HepG2 (cell line): ENCODE results near the gene TIGAR. TPM values are rescaled to one million over a fixed set of nuclear protein-coding genes. Genes with fewer than 3 reads are reported as not detected.

Experiments used
- ATAC-seq: fragments of 200-7000 bp; cut with Tn5 transposase; 3 replicates; pipeline ENCODE4 v1.9.1; 2020; ENCODE audit warnings: mild to moderate bottlenecking, moderate library complexity
- BruUV-seq: library from RNA; stranded (reverse); fragments of 400-500 nt; replicated peaks from 2 replicates; lab custom pipeline; 2021; lab: Mats Ljungman, UMichigan
- CTCF ChIA-PET: fragments of 300-600 bp; formaldehyde crosslinking; extraction: SDS; loops from one replicate; lab custom pipeline; 2021; ENCODE audit warnings: low total read pairs, inconsistent platforms, low intra/inter-chr PET ratio; lab: Yijun Ruan, JAX
- POLR2A ChIA-PET: fragments of 350-600 bp; sonication (Branson Sonifier 250); formaldehyde crosslinking; loops from one replicate; lab custom pipeline; 2020; ENCODE audit warnings: antibody characterized with exemption, inconsistent platforms; lab: Yijun Ruan, JAX
- DNase-seq: peaks from one replicate; pipeline ENCODE4 v3.0.0-alpha.2; 2015; ENCODE audit warnings: low spot score
- FAIRE-seq: peaks from 3 replicates; lab custom pipeline; 2011; peaks lifted over from hg19 to GRCh38; lab: Jason Lieb, UNC
- H2AFZ ChIP-seq: one replicate; pipeline ENCODE4 v1.6.1; 2011; ENCODE audit warnings: low read length, inconsistent platforms
- H3K27ac ChIP-seq: fragments of 300-600 bp; 3 replicates; pipeline ENCODE4 v1.8.0; 2011; ENCODE audit warnings: mixed run types, mild to moderate bottlenecking, mixed read lengths, low read length, inconsistent platforms; ENCODE audit not compliant: insufficient read depth; ENCODE audit errors: extremely low read length
- H3K27me3 ChIP-seq, 2 experiments: fragments of 200-600 bp in 1 of 2; 2 replicates in 1 of 2; 3 replicates in 1 of 2; pipeline versions ENCODE4 v1.6.0 to v1.8.0; 2011; ENCODE audit warnings: low read length in 2 of 2, mild to moderate bottlenecking in 2 of 2, moderate library complexity in 2 of 2, inconsistent platforms in 1 of 2; ENCODE audit not compliant: insufficient read depth in 2 of 2, control insufficient read depth in 1 of 2
- H3K36me3 ChIP-seq, 2 experiments: fragments of 200-600 bp in 1 of 2; replicated peaks in 1 of 2; 2 replicates in 1 of 2; 3 replicates in 1 of 2; pipeline versions ENCODE4 v1.5.1 to v1.8.0; 2011; ENCODE audit warnings: low read length in 2 of 2, inconsistent platforms in 1 of 2; ENCODE audit not compliant: insufficient read depth in 2 of 2, control insufficient read depth in 1 of 2
- H3K4me1 ChIP-seq: 2 replicates; pipeline ENCODE4 v1.5.1; 2012; ENCODE audit warnings: low read length, inconsistent platforms; ENCODE audit not compliant: insufficient read depth
- H3K4me2 ChIP-seq: 2 replicates; pipeline ENCODE4 v1.6.0; 2011; ENCODE audit warnings: low read depth, low read length, inconsistent platforms
- H3K4me3 ChIP-seq, 3 experiments: fragments of 200-600 bp in 1 of 3; sonication (generic), shearing (Covaris generic) in 1 of 3; replicated peaks in 1 of 3; 2 replicates each; pipeline ENCODE4 v1.5.1; 2011 to 2016; ENCODE audit warnings: low read length in 3 of 3, inconsistent platforms in 2 of 3, low read depth in 2 of 3, mild to moderate bottlenecking in 2 of 3, control low read depth in 1 of 3, mixed read lengths in 1 of 3; ENCODE audit not compliant: insufficient read depth in 1 of 3
- H3K79me2 ChIP-seq: one replicate; pipeline ENCODE4 v1.6.1; 2011; ENCODE audit warnings: low read length, inconsistent platforms; ENCODE audit not compliant: insufficient read depth
- H3K9ac ChIP-seq: 2 replicates; pipeline ENCODE4 v1.6.0; 2011; ENCODE audit warnings: mild to moderate bottlenecking, low read depth, low read length, inconsistent platforms; ENCODE audit not compliant: insufficient read depth
- H3K9me3 ChIP-seq: 2 replicates; pipeline ENCODE4 v1.5.1; 2012; ENCODE audit warnings: mild to moderate bottlenecking, low read length
- H4K20me1 ChIP-seq: 2 replicates; pipeline ENCODE4 v1.6.0; 2011; ENCODE audit warnings: inconsistent platforms, mild to moderate bottlenecking, low read length, moderate library complexity; ENCODE audit not compliant: insufficient read depth
- ADNP ChIP-seq: sonication (generic); formaldehyde crosslinking; IDR thresholded peaks from 2 replicates; pipeline ENCODE4 v1.4.0; 2020; ENCODE audit warnings: missing genetic modification reagents
- AHR ChIP-seq: IDR thresholded peaks from 2 replicates; pipeline ENCODE4 v1.6.1; 2018; ENCODE audit warnings: missing genetic modification reagents, missing compliant biosample characterization
- KAT2B ChIP-seq: fragments of 150-350 bp; IDR thresholded peaks from 2 replicates; pipeline ENCODE4 v1.6.1; 2014; ENCODE audit warnings: low read depth, low read length, borderline replicate concordance
- MXD4 ChIP-seq: IDR thresholded peaks from 2 replicates; pipeline ENCODE4 v1.6.1; 2016; ENCODE audit warnings: mild to moderate bottlenecking, missing biosample characterization, missing genetic modification reagents
- NFATC3 ChIP-seq: sonication (generic); formaldehyde crosslinking; IDR thresholded peaks from 2 replicates; pipeline ENCODE4 v1.5.1; 2020; ENCODE audit warnings: mild to moderate bottlenecking, missing genetic modification reagents
- RFX3 ChIP-seq: IDR thresholded peaks from 2 replicates; pipeline ENCODE4 v1.6.1; 2016; ENCODE audit warnings: missing biosample characterization, missing genetic modification reagents
- RNF2 ChIP-seq: fragments of 450-650 bp; conservative IDR thresholded peaks from 2 replicates; pipeline ENCODE4 v1.6.1; 2016; ENCODE audit warnings: low read depth
- SIN3A ChIP-seq: IDR thresholded peaks from 2 replicates; pipeline ENCODE4 v1.6.1; 2011; ENCODE audit warnings: low read depth, mild to moderate bottlenecking, control low read depth, low read length, borderline replicate concordance
- ZNF781 ChIP-seq: sonication (generic); formaldehyde crosslinking; IDR thresholded peaks from 2 replicates; pipeline ENCODE4 v1.5.1; 2020; ENCODE audit warnings: borderline replicate concordance, mild to moderate bottlenecking, missing genetic modification reagents; ENCODE audit errors: not compliant biosample characterization
- WGBS: methylation state at CpG from one replicate; pipeline ENCODE4 v1.1.6; 2017; ENCODE audit warnings: low lambda C conversion rate; 5-methylcytosine and 5-hydroxymethylcytosine counted together
- in situ Hi-C: cut with HindIII; loops from 2 replicates; pipeline ENCODE4 v1.10.0; 2017; ENCODE audit warnings: low pct_unique_long_range_greater_than_20kb; ENCODE audit not compliant: extremely low pct_ligation_motif_present
- intact Hi-C: fragments of 100-400 bp; cut with micrococcal nuclease; formaldehyde crosslinking; loops from one replicate; pipeline ENCODE4 v1.10.0; 2022; ENCODE audit not compliant: unreplicated experiment
- polyA plus RNA-seq, 8 experiments: library from polyadenylated mRNA; depleted of rRNA in 3 of 8; stranded (reverse) in 7 of 8; unstranded in 1 of 8; fragments of >200 nt; fragmentation: Illumina TruSeq in 4 of 8; extraction: Trizol in 4 of 8; gene quantifications; 2 replicates each; pipeline versions ENCODE4 v1.2.1 to v1.2.3, GENCODE V29; 2011 to 2016; ENCODE audit warnings: low read depth in 4 of 8, missing spikeins in 1 of 8, mixed read lengths in 1 of 8; ENCODE audit not compliant: insufficient read depth in 1 of 8
- total RNA-seq, 5 experiments: library from RNA; depleted of rRNA; stranded (reverse); fragments of >200 nt; fragmentation: Illumina TruSeq; extraction: Trizol; gene quantifications; 2 replicates each; pipeline ENCODE4 v1.2.3, GENCODE V29; 2016; ENCODE audit warnings: low read depth in 1 of 5
- TF ChIP-seq, protein P1 (sequence below): sonication (generic); formaldehyde crosslinking; IDR thresholded peaks from 2 replicates; pipeline ENCODE4 v1.8.0; 2022; ENCODE audit warnings: mild to moderate bottlenecking, missing genetic modification reagents
- TF ChIP-seq, protein P2 (sequence below): sonication (generic); formaldehyde crosslinking; IDR thresholded peaks from 2 replicates; pipeline ENCODE4 v1.4.0; 2020; ENCODE audit warnings: missing genetic modification reagents
- TF ChIP-seq, protein P3 (sequence below): sonication (generic); formaldehyde crosslinking; IDR thresholded peaks from 2 replicates; pipeline ENCODE4 v1.9.0; 2021; ENCODE audit warnings: missing genetic modification reagents, mild to moderate bottlenecking, borderline replicate concordance
- TF ChIP-seq, protein P4 (sequence below): sonication (generic); formaldehyde crosslinking; IDR thresholded peaks from 2 replicates; pipeline ENCODE4 v1.4.0; 2020; ENCODE audit warnings: missing genetic modification reagents

The TIGAR gene
- total and polyA plus RNA-seq, 2 of the 13 experiments (the other 11 are each of a cell fraction or from before 2014, with no cell fraction given): 2.6 to 21.8 TPM

DNA sequence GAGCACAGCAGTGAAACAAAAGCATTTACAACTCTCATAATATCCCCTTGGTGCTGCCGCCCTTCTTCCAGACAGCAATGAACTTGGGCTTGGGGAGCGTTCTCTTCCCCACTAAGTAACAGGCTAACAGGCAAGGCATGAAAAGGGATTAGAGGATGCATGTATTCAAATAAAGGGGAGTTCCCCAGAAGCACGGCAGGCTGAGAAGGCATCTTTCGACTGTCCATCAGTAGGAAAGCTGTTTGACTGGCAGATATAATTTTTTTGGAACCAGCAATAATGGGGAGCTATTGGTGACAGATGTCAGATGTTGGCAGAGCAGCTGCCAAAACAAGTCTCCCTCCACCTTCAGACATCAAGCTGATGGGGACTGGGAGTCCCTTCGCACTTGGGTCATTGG, 9.2 kb upstream of the TIGAR start (continued):
- TF ChIP-seq ZNF781 (CRISPR knock-in tag): no peak
- TF ChIP-seq RNF2: no peak
- TF ChIP-seq, protein P1, sequence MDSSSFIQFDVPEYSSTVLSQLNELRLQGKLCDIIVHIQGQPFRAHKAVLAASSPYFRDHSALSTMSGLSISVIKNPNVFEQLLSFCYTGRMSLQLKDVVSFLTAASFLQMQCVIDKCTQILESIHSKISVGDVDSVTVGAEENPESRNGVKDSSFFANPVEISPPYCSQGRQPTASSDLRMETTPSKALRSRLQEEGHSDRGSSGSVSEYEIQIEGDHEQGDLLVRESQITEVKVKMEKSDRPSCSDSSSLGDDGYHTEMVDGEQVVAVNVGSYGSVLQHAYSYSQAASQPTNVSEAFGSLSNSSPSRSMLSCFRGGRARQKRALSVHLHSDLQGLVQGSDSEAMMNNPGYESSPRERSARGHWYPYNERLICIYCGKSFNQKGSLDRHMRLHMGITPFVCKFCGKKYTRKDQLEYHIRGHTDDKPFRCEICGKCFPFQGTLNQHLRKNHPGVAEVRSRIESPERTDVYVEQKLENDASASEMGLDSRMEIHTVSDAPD (CRISPR knock-in tag): no peak
- no peak for TF ChIP-seq AHR (CRISPR knock-in tag)
- TF ChIP-seq, protein P2, sequence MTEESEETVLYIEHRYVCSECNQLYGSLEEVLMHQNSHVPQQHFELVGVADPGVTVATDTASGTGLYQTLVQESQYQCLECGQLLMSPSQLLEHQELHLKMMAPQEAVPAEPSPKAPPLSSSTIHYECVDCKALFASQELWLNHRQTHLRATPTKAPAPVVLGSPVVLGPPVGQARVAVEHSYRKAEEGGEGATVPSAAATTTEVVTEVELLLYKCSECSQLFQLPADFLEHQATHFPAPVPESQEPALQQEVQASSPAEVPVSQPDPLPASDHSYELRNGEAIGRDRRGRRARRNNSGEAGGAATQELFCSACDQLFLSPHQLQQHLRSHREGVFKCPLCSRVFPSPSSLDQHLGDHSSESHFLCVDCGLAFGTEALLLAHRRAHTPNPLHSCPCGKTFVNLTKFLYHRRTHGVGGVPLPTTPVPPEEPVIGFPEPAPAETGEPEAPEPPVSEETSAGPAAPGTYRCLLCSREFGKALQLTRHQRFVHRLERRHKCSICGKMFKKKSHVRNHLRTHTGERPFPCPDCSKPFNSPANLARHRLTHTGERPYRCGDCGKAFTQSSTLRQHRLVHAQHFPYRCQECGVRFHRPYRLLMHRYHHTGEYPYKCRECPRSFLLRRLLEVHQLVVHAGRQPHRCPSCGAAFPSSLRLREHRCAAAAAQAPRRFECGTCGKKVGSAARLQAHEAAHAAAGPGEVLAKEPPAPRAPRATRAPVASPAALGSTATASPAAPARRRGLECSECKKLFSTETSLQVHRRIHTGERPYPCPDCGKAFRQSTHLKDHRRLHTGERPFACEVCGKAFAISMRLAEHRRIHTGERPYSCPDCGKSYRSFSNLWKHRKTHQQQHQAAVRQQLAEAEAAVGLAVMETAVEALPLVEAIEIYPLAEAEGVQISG: no peak

DNA sequence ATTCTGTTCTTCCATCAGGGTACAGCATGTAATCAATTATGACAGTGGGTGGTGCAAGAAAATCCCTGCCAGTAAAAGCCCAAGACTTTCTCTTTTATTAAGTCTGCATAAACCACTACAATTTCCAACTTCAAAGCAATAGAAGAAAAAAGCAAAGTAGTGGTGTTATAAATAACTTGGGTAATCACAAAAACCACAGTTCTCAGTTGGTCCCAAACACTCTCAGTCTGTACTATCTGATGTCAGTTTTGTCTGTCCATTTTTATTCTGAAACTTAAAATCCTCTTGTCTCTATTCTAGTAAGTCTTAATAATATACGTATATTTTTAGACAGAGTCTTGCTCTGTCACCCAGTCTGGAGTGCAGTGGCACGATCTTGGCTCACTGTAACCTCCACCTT, 8.8 kb upstream of the TIGAR start:
- Histone ChIP-seq H3K4me1 (peaks cover 10% of the 10 kb centered on the region), H3K9me3 (no peaks in the 10 kb centered on the region), H4K20me1 (no peaks in the 10 kb centered on the region), H3K27me3 (peaks cover 0 to 35% of the 10 kb centered on the region in 2 experiments; a peak in 3 of 5 replicates), H2AFZ (no peak overlapping the region), H3K27ac (no peak overlapping the region), H3K36me3 (no peaks in the 10 kb centered on the region), H3K4me3 (no peak overlapping the region), H3K4me2 (no peak overlapping the region), H3K9ac (no peak overlapping the region), H3K79me2 (no peaks in the 10 kb centered on the region)
- intact Hi-C loops (no loop called here), in situ Hi-C loops (no loop called here)
- CTCF ChIA-PET: no interaction called here
- no peak for ATAC-seq
- POLR2A ChIA-PET: no interaction called here
- no peak for FAIRE-seq
- DNase-seq: no peak
- BruUV-seq: no TSS peak
- 1% methylated on average over 2 of the region's 2 CpGs for WGBS
- TF ChIP-seq MXD4 (CRISPR knock-in tag) (no peak), ADNP (CRISPR knock-in tag) (no peak), KAT2B (no peak), SIN3A (no peak), NFATC3 (no peak), RFX3 (CRISPR knock-in tag) (no peak)
- TF ChIP-seq, protein P3, sequence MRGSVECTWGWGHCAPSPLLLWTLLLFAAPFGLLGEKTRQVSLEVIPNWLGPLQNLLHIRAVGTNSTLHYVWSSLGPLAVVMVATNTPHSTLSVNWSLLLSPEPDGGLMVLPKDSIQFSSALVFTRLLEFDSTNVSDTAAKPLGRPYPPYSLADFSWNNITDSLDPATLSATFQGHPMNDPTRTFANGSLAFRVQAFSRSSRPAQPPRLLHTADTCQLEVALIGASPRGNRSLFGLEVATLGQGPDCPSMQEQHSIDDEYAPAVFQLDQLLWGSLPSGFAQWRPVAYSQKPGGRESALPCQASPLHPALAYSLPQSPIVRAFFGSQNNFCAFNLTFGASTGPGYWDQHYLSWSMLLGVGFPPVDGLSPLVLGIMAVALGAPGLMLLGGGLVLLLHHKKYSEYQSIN (CRISPR knock-in tag): no peak
- TF ChIP-seq, protein P4, sequence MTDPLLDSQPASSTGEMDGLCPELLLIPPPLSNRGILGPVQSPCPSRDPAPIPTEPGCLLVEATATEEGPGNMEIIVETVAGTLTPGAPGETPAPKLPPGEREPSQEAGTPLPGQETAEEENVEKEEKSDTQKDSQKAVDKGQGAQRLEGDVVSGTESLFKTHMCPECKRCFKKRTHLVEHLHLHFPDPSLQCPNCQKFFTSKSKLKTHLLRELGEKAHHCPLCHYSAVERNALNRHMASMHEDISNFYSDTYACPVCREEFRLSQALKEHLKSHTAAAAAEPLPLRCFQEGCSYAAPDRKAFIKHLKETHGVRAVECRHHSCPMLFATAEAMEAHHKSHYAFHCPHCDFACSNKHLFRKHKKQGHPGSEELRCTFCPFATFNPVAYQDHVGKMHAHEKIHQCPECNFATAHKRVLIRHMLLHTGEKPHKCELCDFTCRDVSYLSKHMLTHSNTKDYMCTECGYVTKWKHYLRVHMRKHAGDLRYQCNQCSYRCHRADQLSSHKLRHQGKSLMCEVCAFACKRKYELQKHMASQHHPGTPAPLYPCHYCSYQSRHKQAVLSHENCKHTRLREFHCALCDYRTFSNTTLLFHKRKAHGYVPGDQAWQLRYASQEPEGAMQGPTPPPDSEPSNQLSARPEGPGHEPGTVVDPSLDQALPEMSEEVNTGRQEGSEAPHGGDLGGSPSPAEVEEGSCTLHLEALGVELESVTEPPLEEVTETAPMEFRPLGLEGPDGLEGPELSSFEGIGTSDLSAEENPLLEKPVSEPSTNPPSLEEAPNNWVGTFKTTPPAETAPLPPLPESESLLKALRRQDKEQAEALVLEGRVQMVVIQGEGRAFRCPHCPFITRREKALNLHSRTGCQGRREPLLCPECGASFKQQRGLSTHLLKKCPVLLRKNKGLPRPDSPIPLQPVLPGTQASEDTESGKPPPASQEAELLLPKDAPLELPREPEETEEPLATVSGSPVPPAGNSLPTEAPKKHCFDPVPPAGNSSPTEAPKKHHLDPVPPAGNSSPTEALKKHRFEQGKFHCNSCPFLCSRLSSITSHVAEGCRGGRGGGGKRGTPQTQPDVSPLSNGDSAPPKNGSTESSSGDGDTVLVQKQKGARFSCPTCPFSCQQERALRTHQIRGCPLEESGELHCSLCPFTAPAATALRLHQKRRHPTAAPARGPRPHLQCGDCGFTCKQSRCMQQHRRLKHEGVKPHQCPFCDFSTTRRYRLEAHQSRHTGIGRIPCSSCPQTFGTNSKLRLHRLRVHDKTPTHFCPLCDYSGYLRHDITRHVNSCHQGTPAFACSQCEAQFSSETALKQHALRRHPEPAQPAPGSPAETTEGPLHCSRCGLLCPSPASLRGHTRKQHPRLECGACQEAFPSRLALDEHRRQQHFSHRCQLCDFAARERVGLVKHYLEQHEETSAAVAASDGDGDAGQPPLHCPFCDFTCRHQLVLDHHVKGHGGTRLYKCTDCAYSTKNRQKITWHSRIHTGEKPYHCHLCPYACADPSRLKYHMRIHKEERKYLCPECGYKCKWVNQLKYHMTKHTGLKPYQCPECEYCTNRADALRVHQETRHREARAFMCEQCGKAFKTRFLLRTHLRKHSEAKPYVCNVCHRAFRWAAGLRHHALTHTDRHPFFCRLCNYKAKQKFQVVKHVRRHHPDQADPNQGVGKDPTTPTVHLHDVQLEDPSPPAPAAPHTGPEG (CRISPR knock-in tag): no peak
